Trophoblast cell (in vitro differentiated cells and primary cell): ENCODE results near the gene ATIC.

Source experiments
- DNase-seq, 2 donors: peaks; one replicate each; pipeline ENCODE4 v3.0.0-alpha.2; 2016
- H2AFZ ChIP-seq: 2 replicates; pipeline ENCODE4 v1.6.1; 2013; ENCODE audit warnings: low read length, moderate library complexity, mild to moderate bottlenecking; ENCODE audit not compliant: insufficient read depth, poor library complexity
- H2AK5ac ChIP-seq: 2 replicates; pipeline ENCODE4 v1.6.1; 2013; ENCODE audit warnings: mild to moderate bottlenecking, low read length
- H2BK120ac ChIP-seq: 2 replicates; pipeline ENCODE4 v1.6.1; 2013; ENCODE audit warnings: low read length, mild to moderate bottlenecking, moderate library complexity; ENCODE audit not compliant: insufficient read depth, poor library complexity
- H2BK12ac ChIP-seq: 2 replicates; pipeline ENCODE4 v1.6.1; 2013; ENCODE audit warnings: mild to moderate bottlenecking, low read length, moderate library complexity
- H2BK5ac ChIP-seq: 2 replicates; pipeline ENCODE4 v1.6.1; 2013; ENCODE audit warnings: low read length, low read depth, moderate library complexity, mild to moderate bottlenecking; ENCODE audit not compliant: poor library complexity
- H3K14ac ChIP-seq: 2 replicates; pipeline ENCODE4 v1.6.1; 2013; ENCODE audit warnings: mild to moderate bottlenecking, low read length
- H3K18ac ChIP-seq: 2 replicates; pipeline ENCODE4 v1.6.1; 2013; ENCODE audit warnings: mild to moderate bottlenecking, low read length
- H3K23ac ChIP-seq: 2 replicates; pipeline ENCODE4 v1.6.1; 2013; ENCODE audit warnings: low read length
- H3K27ac ChIP-seq: 2 replicates; pipeline ENCODE4 v1.5.1; 2013; ENCODE audit warnings: low read depth, mild to moderate bottlenecking, inconsistent platforms, low read length, moderate library complexity
- H3K27me3 ChIP-seq: 2 replicates; pipeline ENCODE4 v1.6.1; 2013; ENCODE audit warnings: inconsistent platforms, mild to moderate bottlenecking, low read length, moderate library complexity; ENCODE audit not compliant: insufficient read depth
- H3K36me3 ChIP-seq, 2 experiments: 1 replicate in 1 of 2; 2 replicates in 1 of 2; pipeline ENCODE4 v1.6.1; 2013; ENCODE audit warnings: low read length in 2 of 2, mild to moderate bottlenecking in 2 of 2, moderate library complexity in 1 of 2; ENCODE audit not compliant: insufficient read depth in 2 of 2, control insufficient read depth in 1 of 2
- H3K4ac ChIP-seq: 2 replicates; pipeline ENCODE4 v1.6.1; 2013; ENCODE audit warnings: low read depth, mild to moderate bottlenecking, low read length, moderate library complexity
- H3K4me1 ChIP-seq, 2 experiments: 1 replicate in 1 of 2; 2 replicates in 1 of 2; pipeline ENCODE4 v1.6.1; 2013; ENCODE audit warnings: low read length in 2 of 2, mild to moderate bottlenecking in 2 of 2, moderate library complexity in 1 of 2; ENCODE audit not compliant: insufficient read depth in 2 of 2, control insufficient read depth in 1 of 2
- H3K4me2 ChIP-seq: 2 replicates; pipeline ENCODE4 v1.6.1; 2013; ENCODE audit warnings: inconsistent platforms, mild to moderate bottlenecking, low read length, moderate library complexity
- H3K4me3 ChIP-seq: 2 replicates; pipeline ENCODE4 v1.5.1; 2013; ENCODE audit warnings: mild to moderate bottlenecking, low read depth, low read length, inconsistent platforms
- H3K79me1 ChIP-seq: one replicate; pipeline ENCODE4 v1.6.1; 2013; ENCODE audit warnings: low read length
- H3K79me2 ChIP-seq: 2 replicates; pipeline ENCODE4 v1.6.1; 2013; ENCODE audit warnings: low read length, mild to moderate bottlenecking; ENCODE audit not compliant: control insufficient read depth, insufficient read depth, poor library complexity
- H3K9ac ChIP-seq: 2 replicates; pipeline ENCODE4 v1.6.1; 2013; ENCODE audit warnings: mild to moderate bottlenecking, low read length
- H3K9me3 ChIP-seq: 2 replicates; pipeline ENCODE4 v1.6.1; 2013; ENCODE audit warnings: low read depth, mild to moderate bottlenecking, control low read depth, inconsistent platforms, low read length; ENCODE audit not compliant: insufficient read depth
- H4K12ac ChIP-seq: 2 replicates; pipeline ENCODE4 v1.6.1; 2013; ENCODE audit warnings: low read depth, mild to moderate bottlenecking, low read length, moderate library complexity
- H4K8ac ChIP-seq: 2 replicates; pipeline ENCODE4 v1.6.1; 2013; ENCODE audit warnings: low read depth, mild to moderate bottlenecking, low read length, moderate library complexity
- H4K91ac ChIP-seq: one replicate; pipeline ENCODE4 v1.6.1; 2013; ENCODE audit warnings: low read depth, mild to moderate bottlenecking, low read length, moderate library complexity
- WGBS: extraction: QIAGEN DNeasy Blood & Tissue Kit; methylation state at CpG from one replicate; pipeline ENCODE4 v1.1.7; 2013; ENCODE audit warnings: missing lambda C conversion rate; ENCODE audit not compliant: insufficient read length, insufficient coverage; ENCODE audit errors: extremely low coverage; 5-methylcytosine and 5-hydroxymethylcytosine counted together

Gene ATIC

GRCh38 chr2:215399067-215399716 lies 87.3 kb downstream of the ATIC start:
- H3K9me3 ChIP-seq: no peaks in the 10 kb centered on the region
- H2AK5ac ChIP-seq: no peak overlapping the region
- no peak overlapping the region for H4K8ac ChIP-seq
- H3K4ac ChIP-seq: no peak overlapping the region
- no peak overlapping the region for H3K4me2 ChIP-seq
- H3K4me3 ChIP-seq: no peak overlapping the region
- no peak overlapping the region for H3K9ac ChIP-seq
- WGBS: no CpG with 5 or more reads among the region's 3 CpGs
- no peaks in the 10 kb centered on the region for H3K79me2 ChIP-seq
- H3K27me3 ChIP-seq: no peaks in the 10 kb centered on the region
- no peak overlapping the region for H3K14ac ChIP-seq
- H3K18ac ChIP-seq: no peak overlapping the region
- H2BK12ac ChIP-seq: no peak overlapping the region
- no peak for DNase-seq
- H4K12ac ChIP-seq: no peak overlapping the region
- H2BK5ac ChIP-seq: no peak overlapping the region
- H3K79me1 ChIP-seq: no peaks in the 10 kb centered on the region
- H3K4me1 ChIP-seq: no peaks in the 10 kb centered on the region
- H3K23ac ChIP-seq: no peak overlapping the region
- no peak overlapping the region for H4K91ac ChIP-seq
- no peak overlapping the region for H2BK120ac ChIP-seq
- H2AFZ ChIP-seq: no peak overlapping the region
- H3K36me3 ChIP-seq: peaks cover 26 to 52% of the 10 kb centered on the region in 2 experiments
- no peak overlapping the region for H3K27ac ChIP-seq
